ENCODE measurements around the gene HTR4.

- TF ChIP-seq CTCF (conservative IDR thresholded peaks at IDR 0.05; ENCODE audit: low read length) (no peak), EZH2phosphoT487 (IDR thresholded peaks at IDR 0.05; ENCODE audit: borderline replicate concordance) (no peak)
Measured at GRCh38 chr5:148699028-148699427, 44.7 kb upstream of the HTR4 start.
